PC-3 (cell line): ENCODE data around the gene ITGAL. TPM values are rescaled to one million over a fixed set of nuclear protein-coding genes. Genes with fewer than 3 reads are reported as not detected.

Source experiments
- ATAC-seq: fragments of 200-7000 bp; cut with Tn5 transposase; 2 replicates; pipeline ENCODE4 v1.9.1; 2020; ENCODE audit warnings: mild to moderate bottlenecking, moderate library complexity
- BruUV-seq: library from RNA; stranded (reverse); fragments of 400-500 nt; replicated peaks from 2 replicates; lab custom pipeline; 2021; lab: Mats Ljungman, UMichigan
- CTCF ChIA-PET: fragments of 300-600 bp; sonication (Branson Sonifier 250); formaldehyde crosslinking; loops from one replicate; lab custom pipeline; 2022; ENCODE audit warnings: antibody characterized with exemption; lab: Charles Lee
- POLR2A ChIA-PET: fragments of 300-600 bp; sonication (Branson Sonifier 250); formaldehyde crosslinking; loops from one replicate; lab custom pipeline; 2022; ENCODE audit warnings: antibody characterized with exemption; ENCODE audit not compliant: unreplicated experiment; lab: Charles Lee
- DNase-seq: peaks from one replicate; pipeline ENCODE4 v3.0.0-alpha.2; 2015
- H2AFZ ChIP-seq: fragments of 300-600 bp; sonication (generic); 2 replicates; pipeline ENCODE4 v1.6.0; 2016; ENCODE audit warnings: antibody characterized with exemption, low read length
- H3F3A ChIP-seq: fragments of 300-600 bp; sonication (generic); one replicate; pipeline ENCODE4 v1.6.0; 2017; ENCODE audit warnings: antibody characterized with exemption, low read length, control low read depth, mild to moderate bottlenecking; ENCODE audit not compliant: unreplicated experiment
- H3K27ac ChIP-seq: fragments of 300-600 bp; sonication (generic); 2 replicates; pipeline ENCODE4 v1.5.1; 2016; ENCODE audit warnings: mild to moderate bottlenecking, low read length
- H3K27me3 ChIP-seq: fragments of 300-600 bp; sonication (generic); 2 replicates; pipeline ENCODE4 v1.6.1; 2016; ENCODE audit warnings: low read length, mixed read lengths
- H3K36me3 ChIP-seq: fragments of 300-600 bp; sonication (generic); 2 replicates; pipeline ENCODE4 v1.6.1; 2016; ENCODE audit warnings: low read depth, mixed run types, low read length, mixed read lengths
- H3K4me1 ChIP-seq: fragments of 300-600 bp; sonication (generic); 2 replicates; pipeline ENCODE4 v1.5.1; 2016; ENCODE audit warnings: low read length; ENCODE audit not compliant: insufficient read depth
- H3K4me2 ChIP-seq: fragments of 300-600 bp; sonication (generic); 2 replicates; pipeline ENCODE4 v1.6.0; 2016; ENCODE audit warnings: low read length
- H3K4me3 ChIP-seq: fragments of 300-600 bp; sonication (generic); 2 replicates; pipeline ENCODE4 v1.5.1; 2016; ENCODE audit warnings: mild to moderate bottlenecking, low read length, mixed read lengths
- H3K79me2 ChIP-seq: fragments of 300-600 bp; sonication (generic); 2 replicates; pipeline ENCODE4 v1.6.1; 2017; ENCODE audit warnings: low read length, mixed read lengths
- H3K9ac ChIP-seq: fragments of 300-600 bp; sonication (generic); 2 replicates; pipeline ENCODE4 v1.6.0; 2016; ENCODE audit warnings: mild to moderate bottlenecking, low read length
- H3K9me2 ChIP-seq: fragments of 300-600 bp; sonication (generic); replicated peaks from 2 replicates; pipeline ENCODE4 v1.6.1; 2016; ENCODE audit warnings: mixed run types, low read length, mixed read lengths
- H3K9me3 ChIP-seq: fragments of 300-600 bp; sonication (generic); 2 replicates; pipeline ENCODE4 v1.6.1; 2016; ENCODE audit warnings: low read length, mixed read lengths
- H4K20me1 ChIP-seq: fragments of 300-600 bp; sonication (generic); 2 replicates; pipeline ENCODE4 v1.6.1; 2016; ENCODE audit warnings: low read length, mixed read lengths
- EZH2 ChIP-seq: fragments of 300-600 bp; sonication (generic); IDR thresholded peaks from one replicate; pipeline ENCODE4 v1.6.1; 2017; ENCODE audit warnings: antibody characterized with exemption, mild to moderate bottlenecking, low read length; ENCODE audit not compliant: unreplicated experiment
- EZH2phosphoT487 ChIP-seq: fragments of 300-600 bp; sonication (generic); IDR thresholded peaks from 2 replicates; pipeline ENCODE4 v1.6.1; 2018; ENCODE audit warnings: mild to moderate bottlenecking, antibody characterized with exemption, low read length, borderline replicate concordance
- intact Hi-C: fragments of 100-400 bp; cut with micrococcal nuclease; formaldehyde crosslinking; loops from 2 replicates; pipeline ENCODE4 v1.9.0; 2023
- total RNA-seq: library from RNA; depleted of rRNA; stranded (reverse); fragments of >200 nt; gene quantifications from 2 replicates; pipeline ENCODE4 v1.2.3, GENCODE V29; 2014
- TF ChIP-seq, protein P1 (sequence below): fragments of 300-600 bp; sonication (generic); conservative IDR thresholded peaks from 2 replicates; pipeline ENCODE4 v1.5.1; 2017; ENCODE audit warnings: antibody characterized with exemption, low read depth, mild to moderate bottlenecking, low read length

The ITGAL gene
- total RNA-seq, 1 experiment from 2014 or later: not detected

- ATAC-seq: no peak
These were observed 76.1 kb downstream of the ITGAL start for GRCh38 chr16:30548416-30549253.

DNA sequence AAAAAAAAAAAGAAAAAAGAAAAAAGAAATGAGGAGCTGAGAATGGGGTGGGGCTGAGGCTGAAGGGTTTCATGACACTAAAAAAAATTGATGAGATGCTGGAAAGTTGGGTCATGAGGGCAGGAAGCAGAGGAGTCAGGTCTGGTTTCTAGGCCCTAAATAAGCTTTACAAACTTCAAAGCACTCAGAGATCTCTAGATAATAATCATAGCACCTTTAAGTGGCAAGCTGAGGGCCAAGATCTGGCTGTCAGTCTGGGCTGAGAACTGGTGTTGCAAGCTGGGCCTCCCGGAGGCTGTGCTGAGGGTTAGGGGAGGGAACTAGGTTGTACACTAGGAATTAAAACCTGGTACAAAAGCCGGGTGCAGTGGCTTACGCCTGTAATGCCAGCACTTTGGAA lies 79.2 kb downstream of the ITGAL start:
- no TSS peak for BruUV-seq
- Histone ChIP-seq H3K4me3 (no peak overlapping the region), H3K4me1 (peaks cover 3% of the 10 kb centered on the region; the same call in 1 of the 2 replicates), H3K9me3 (no peaks in the 10 kb centered on the region), H3K9me2 (no peaks in the 10 kb centered on the region), H3K27me3 (no peaks in the 10 kb centered on the region), H3K27ac (no peak overlapping the region), H3K36me3 (no peaks in the 10 kb centered on the region), H3K4me2 (no peak overlapping the region), H4K20me1 (no peaks in the 10 kb centered on the region), H3K9ac (no peak overlapping the region), H3F3A (no peaks in the 10 kb centered on the region), H3K79me2 (peaks cover 17% of the 10 kb centered on the region), H2AFZ (no peak overlapping the region)
- CTCF ChIA-PET: no interaction called here
- ATAC-seq (no peak), DNase-seq (no peak)
- POLR2A ChIA-PET: interaction anchor here (0.6 kb wide), 2 partner anchors 25 to 114 kb away, joined by 3 to 11 read pairs; no protein-coding TSS in a partner anchor
- no peak for TF ChIP-seq EZH2phosphoT487
- intact Hi-C loops: no loop called here

More at GRCh38 chr16:30548416-30549253, 76.1 kb downstream of the ITGAL start:
- no peak overlapping the region for H2AFZ ChIP-seq
- H3K9me2 ChIP-seq: no peaks in the 10 kb centered on the region
- no peaks in the 10 kb centered on the region for H3K9me3 ChIP-seq
- no peak for DNase-seq
- intact Hi-C loops: no loop called here
- H3K4me3 ChIP-seq: no peak overlapping the region
- no peaks in the 10 kb centered on the region for H3K79me2 ChIP-seq
- H3K36me3 ChIP-seq: no peaks in the 10 kb centered on the region
- H3K27ac ChIP-seq: no peak overlapping the region
- H3K9ac ChIP-seq: no peak overlapping the region
- ChIA-PET CTCF (no interaction called here), POLR2A (no interaction called here)
- BruUV-seq: no TSS peak
- no peaks in the 10 kb centered on the region for H3F3A ChIP-seq
- H3K4me2 ChIP-seq: no peak overlapping the region
- no peaks in the 10 kb centered on the region for H4K20me1 ChIP-seq
- no peaks in the 10 kb centered on the region for H3K4me1 ChIP-seq
- no peaks in the 10 kb centered on the region for H3K27me3 ChIP-seq
- TF ChIP-seq EZH2phosphoT487 (no peak), EZH2 (no peak)
- TF ChIP-seq, protein P1, sequence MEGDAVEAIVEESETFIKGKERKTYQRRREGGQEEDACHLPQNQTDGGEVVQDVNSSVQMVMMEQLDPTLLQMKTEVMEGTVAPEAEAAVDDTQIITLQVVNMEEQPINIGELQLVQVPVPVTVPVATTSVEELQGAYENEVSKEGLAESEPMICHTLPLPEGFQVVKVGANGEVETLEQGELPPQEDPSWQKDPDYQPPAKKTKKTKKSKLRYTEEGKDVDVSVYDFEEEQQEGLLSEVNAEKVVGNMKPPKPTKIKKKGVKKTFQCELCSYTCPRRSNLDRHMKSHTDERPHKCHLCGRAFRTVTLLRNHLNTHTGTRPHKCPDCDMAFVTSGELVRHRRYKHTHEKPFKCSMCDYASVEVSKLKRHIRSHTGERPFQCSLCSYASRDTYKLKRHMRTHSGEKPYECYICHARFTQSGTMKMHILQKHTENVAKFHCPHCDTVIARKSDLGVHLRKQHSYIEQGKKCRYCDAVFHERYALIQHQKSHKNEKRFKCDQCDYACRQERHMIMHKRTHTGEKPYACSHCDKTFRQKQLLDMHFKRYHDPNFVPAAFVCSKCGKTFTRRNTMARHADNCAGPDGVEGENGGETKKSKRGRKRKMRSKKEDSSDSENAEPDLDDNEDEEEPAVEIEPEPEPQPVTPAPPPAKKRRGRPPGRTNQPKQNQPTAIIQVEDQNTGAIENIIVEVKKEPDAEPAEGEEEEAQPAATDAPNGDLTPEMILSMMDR: no peak

DNA sequence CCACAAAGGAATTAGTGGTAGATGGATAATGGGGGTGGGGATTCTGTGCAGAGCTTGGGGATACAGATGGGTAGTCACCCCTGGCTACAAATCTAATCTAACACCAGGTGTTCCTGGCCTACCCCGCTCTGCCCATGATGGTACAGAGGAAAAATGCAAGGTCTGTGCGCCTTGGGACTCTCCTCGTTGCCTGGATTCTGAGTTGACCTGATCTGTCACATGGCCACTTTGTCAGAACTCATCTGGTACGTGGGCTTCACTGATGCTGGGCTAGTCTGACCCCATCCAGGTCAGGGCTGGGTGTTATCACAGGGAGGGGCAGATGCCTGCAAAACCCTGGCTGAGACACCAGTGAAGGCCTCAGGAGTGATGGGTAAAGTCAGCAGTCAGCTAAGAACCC lies 80.4 kb downstream of the ITGAL start:
- no peaks in the 10 kb centered on the region for H3K9me3 ChIP-seq
- H3K4me3 ChIP-seq: no peak overlapping the region
- no peak overlapping the region for H3K4me2 ChIP-seq
- H3K9ac ChIP-seq: no peak overlapping the region
- POLR2A ChIA-PET: no interaction called here
- peaks cover 28% of the 10 kb centered on the region for H3K79me2 ChIP-seq
- no peak for DNase-seq
- CTCF ChIA-PET: no interaction called here
- no peak for TF ChIP-seq EZH2
- TF ChIP-seq, protein P1: no peak
- no peak for TF ChIP-seq EZH2phosphoT487
- intact Hi-C loops: no loop called here
- H3K27me3 ChIP-seq: no peaks in the 10 kb centered on the region
- ATAC-seq: no peak
- no peak overlapping the region for H3K27ac ChIP-seq
- H3K36me3 ChIP-seq: no peaks in the 10 kb centered on the region
- H3F3A ChIP-seq: no peaks in the 10 kb centered on the region
- H3K4me1 ChIP-seq: peaks cover 3% of the 10 kb centered on the region; the same call in 1 of the 2 replicates
- H4K20me1 ChIP-seq: no peaks in the 10 kb centered on the region
- BruUV-seq: no TSS peak
- no peaks in the 10 kb centered on the region for H3K9me2 ChIP-seq
- H2AFZ ChIP-seq: no peak overlapping the region
